Measurements from ENCODE around the gene GARRE1.
"Not testable (repeated sequence)": the region's sequence is repeated elsewhere in the genome, so short reads cannot be mapped to it uniquely, and the experiment has no call there.

The GARRE1 gene

GRCh38 chr19:34260771-34261173, 6.4 kb downstream of the GARRE1 start:
- no peak for DNase-seq

DNA sequence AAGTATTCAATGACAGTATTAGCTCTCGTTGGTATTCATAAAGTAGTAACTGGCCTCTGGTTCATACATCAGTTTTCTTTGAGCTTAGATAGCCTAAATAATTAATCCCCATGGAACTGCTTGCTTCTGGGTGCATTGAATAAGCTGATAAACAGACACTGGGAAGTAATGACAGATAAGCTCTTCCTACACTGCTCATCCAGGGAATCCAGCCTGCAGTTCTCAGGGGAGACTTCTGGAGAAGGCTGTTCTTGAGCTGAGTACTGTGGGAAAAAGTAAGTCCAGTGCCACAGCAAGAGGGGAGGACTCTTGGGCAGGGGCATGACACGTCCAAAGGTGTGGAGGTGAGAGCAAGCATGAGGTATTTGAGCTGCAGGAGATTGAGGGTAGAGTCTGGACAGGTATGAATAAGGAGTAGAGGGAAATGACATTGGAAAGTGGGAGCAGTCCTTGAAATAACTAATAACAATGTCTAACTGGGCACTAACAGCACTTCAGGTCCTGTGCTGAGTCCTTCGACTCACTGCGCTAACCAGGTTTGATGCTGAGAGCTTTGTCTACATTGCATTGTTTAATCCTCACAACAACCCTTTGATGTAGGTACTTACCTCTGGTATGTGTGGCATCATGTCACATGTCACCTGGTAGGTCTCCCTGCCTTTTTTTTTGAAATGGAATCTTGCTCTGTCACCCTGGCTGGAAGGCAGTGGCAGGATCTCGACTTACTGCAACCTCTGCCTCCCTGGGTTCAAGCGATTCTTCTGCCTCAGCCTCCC, 7.2 kb downstream of the GARRE1 start:
- no peak for DNase-seq

- DNase-seq, result no peak
Observed at GRCh38 chr19:34263745-34264237, 9.4 kb downstream of the GARRE1 start.

- no peak for DNase-seq
Observed at GRCh38 chr19:34265221-34265650, 10.9 kb downstream of the GARRE1 start.

DNA sequence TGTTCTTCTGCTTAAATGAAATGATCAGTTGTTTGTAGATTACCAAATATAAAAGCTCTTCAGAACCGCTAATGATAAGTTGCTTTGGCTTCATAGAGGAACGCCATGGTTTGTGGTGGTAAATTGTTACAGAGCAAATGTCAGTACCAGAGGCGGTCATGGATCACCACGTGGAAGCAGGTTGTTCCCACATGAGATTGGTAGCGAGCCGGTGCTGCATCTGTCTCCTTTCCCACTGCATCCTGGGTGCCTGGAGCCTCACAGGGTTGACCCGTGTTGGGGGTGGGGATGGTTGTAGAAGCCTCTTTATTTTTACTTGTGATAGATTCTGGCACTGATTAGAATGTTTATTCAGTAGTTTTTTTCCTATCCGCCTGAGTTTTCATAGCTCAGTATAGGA, 14.7 kb downstream of the GARRE1 start:
- no peak for DNase-seq

DNA sequence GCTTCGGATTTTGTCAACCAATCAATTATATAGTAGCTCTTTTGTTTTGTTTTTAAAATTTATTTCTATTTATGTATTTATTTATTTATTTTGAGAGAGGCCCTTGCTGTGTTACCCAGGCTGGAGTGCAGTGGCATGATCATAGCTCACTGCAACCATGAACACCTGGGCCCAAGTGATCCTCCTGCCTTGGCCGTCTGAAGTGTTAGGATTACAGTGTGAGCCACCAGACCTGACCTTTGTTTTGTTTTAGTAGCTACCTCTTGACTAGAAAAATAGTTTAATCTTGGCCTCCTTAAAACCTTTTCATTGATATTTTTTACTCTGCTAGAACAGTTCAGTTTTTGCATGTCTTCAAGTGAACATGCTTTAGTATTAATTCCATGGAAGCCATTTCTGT, 15.1 kb downstream of the GARRE1 start:
- no peak for DNase-seq

GRCh38 chr19:34269968-34270621, 15.7 kb downstream of the GARRE1 start:
- no peak for DNase-seq

- DNase-seq, result no peak
Observed at GRCh38 chr19:34273121-34273520, 18.8 kb downstream of the GARRE1 start.

DNA sequence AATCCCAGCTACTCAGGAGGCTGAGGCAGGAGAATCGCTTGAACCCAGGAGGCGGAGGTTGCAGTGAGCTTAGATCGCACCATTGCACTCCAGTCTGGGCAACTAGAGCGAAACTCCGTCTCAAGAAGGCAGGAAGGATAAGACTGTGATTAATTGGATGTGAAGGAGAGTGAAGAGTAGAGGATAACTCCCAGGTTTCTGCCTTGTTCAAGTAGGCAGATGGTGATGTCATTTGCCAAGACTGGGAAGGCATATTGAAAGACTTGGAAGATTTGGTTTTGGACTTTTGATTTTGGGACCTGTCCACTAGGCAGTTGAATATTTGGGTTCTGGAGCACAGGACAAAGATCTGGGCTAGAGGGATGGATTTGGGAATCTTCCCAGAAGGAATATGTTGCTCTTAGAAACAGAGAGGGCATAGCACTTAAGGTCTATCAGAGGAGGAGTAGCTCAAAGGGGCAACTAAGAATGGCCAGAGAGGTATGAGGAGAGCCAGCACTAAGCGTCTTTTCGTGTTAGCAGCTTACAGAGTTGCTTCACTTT, 20.0 kb downstream of the GARRE1 start:
- DNase-seq, result no peak

DNA sequence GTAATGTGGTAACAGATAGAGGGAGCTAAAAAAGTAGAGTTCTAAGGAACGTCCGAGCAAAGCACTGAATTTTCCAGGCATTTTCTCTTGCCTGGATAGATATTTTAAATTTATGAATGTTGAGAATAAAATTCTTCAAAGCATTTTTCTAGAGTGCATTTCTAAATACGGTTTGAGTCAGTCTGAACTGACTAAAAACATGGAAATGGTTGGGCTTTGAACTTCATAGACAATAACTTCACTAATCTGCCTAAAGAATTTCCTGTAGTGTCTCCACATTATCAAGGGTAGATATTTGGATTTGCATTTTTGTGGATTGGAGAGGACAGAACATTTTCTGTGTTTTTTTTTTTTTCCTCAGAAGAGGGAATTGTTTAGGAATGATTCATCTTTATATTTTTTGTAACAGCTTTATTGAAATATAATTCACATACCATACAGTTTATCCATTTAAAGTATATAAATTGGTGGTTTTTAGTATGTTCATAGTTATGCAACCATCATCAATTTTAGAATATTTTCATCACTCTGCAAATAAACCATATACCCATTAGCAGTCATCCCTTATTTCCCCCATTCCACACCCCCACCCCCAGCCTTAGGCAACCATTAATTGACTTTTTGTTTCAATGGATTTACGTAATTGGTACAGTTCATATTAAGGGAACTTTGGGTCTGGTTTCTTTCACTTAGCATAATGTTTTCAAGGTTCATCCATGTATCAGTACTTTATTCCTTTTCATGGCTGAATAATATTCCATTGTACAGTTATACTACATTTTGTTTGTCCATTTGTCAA, 20.7 kb downstream of the GARRE1 start:
- no peak for DNase-seq

- no peak for DNase-seq
Observed at GRCh38 chr19:34275705-34276104, 21.4 kb downstream of the GARRE1 start.

DNA sequence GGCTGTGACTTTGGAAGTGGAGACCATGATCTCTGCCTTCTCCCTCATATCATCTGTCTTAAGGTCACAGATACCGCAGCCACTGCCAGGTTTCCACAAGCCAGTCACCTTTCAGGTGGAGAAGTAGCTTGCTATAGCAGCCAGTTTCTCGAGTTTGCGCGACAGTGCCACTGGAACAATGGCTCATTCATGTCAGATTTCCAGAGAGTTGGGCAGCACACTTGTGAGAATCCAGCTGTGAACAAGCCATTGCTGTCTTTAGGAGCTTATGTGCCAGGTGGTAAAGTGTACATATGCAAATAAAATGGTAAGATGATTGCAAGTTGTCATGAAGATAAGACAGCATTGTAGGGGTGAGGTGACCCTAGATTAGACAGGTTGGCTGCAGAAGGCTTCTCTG, 22.3 kb downstream of the GARRE1 start:
- DNase-seq, result no peak

GRCh38 chr19:34277244-34277643, 22.9 kb downstream of the GARRE1 start:
- DNase-seq, result no peak

GRCh38 chr19:34278783-34279182, 24.4 kb downstream of the GARRE1 start:
- DNase-seq, result no peak

DNA sequence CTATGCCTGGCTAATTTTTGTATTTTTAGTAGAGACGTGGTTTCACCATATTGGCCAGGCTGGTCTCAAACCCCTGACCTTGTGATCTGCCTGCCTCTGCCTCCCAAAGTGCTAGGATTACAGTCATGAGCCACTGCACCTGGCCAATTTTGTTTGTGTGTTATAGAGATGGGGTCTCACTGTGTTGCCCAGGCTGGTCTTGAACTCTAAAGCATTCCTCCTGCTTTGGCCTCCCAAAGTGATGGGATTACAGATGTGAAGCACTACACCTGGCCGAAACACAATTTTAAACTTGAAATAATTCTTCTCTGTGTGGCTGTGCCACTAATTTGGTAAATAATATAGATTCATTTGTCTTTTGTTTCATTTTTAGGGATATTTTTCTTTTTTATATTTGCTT, 27.1 kb downstream of the GARRE1 start:
- DNase-seq, result not testable (repeated sequence)

- no peak for DNase-seq
Observed at GRCh38 chr19:34282611-34283519, 28.5 kb downstream of the GARRE1 start.

- no peak for DNase-seq
Observed at GRCh38 chr19:34284505-34284904, 30.2 kb downstream of the GARRE1 start.

DNA sequence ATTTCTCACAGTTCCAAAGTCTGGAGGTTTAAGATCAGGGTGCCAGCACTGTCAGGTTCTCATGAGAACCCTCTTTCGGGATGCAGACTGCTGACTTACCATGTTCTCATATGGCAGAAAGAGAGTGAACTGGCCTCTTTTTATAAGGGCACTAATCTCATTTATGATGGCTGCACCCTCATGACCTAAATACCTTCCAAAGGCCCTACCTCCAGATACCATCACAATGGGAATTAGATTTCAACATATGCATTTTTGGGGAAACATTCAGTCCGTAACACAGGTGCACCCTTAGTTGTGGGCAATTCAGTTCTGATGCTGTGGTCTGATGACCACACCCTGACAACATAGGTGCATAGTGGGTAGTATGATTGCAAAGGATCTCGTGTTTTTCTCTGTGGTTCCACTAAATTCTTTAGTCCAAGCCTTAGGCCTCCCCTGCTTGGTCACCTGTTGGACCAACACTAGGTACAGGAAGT, 33.3 kb downstream of the GARRE1 start:
- DNase-seq, result no peak

GRCh38 chr19:34288381-34288780, 34.0 kb downstream of the GARRE1 start:
- no peak for DNase-seq

GRCh38 chr19:34291235-34291634, 36.9 kb downstream of the GARRE1 start:
- no peak for DNase-seq

- DNase-seq, result no peak
Observed at GRCh38 chr19:34295103-34295502, 40.7 kb downstream of the GARRE1 start.
